ENCODE measurements around the gene FER1L5.

DNA sequence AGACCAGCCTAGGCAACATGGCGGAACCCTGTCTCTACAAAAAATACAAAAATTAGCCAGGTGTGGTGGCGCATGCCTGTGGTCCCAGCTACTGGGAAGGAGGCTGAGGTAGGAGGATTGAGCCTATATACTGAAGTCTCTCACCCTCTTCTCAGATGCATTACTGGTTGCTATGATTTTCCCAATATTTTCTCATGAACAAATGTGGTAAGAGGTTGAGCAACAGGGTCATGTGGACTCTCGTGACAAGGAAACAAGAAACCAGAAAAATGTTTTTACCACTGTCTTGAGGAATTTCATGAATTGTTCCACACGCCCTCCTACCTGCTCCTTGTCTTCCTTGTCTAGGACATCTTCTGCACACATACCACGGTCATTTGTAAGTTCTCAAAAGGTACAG, 84.9 kb downstream of the FER1L5 start:
- TF ChIP-seq, protein P1, sequence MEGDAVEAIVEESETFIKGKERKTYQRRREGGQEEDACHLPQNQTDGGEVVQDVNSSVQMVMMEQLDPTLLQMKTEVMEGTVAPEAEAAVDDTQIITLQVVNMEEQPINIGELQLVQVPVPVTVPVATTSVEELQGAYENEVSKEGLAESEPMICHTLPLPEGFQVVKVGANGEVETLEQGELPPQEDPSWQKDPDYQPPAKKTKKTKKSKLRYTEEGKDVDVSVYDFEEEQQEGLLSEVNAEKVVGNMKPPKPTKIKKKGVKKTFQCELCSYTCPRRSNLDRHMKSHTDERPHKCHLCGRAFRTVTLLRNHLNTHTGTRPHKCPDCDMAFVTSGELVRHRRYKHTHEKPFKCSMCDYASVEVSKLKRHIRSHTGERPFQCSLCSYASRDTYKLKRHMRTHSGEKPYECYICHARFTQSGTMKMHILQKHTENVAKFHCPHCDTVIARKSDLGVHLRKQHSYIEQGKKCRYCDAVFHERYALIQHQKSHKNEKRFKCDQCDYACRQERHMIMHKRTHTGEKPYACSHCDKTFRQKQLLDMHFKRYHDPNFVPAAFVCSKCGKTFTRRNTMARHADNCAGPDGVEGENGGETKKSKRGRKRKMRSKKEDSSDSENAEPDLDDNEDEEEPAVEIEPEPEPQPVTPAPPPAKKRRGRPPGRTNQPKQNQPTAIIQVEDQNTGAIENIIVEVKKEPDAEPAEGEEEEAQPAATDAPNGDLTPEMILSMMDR (IDR thresholded peaks at IDR 0.05), result no peak
- TF ChIP-seq POLR2A (IDR thresholded peaks at IDR 0.05), result no peak

Data from adrenal gland (tissue), 5 donors.